Neuronal stem cell (in vitro differentiated cells): ENCODE measurements around the gene ADTRP.
A peak's percentile ranks its signal among the peaks of the same experiment; 100 is the strongest.

Source experiments
- DNase-seq: peaks from one replicate; pipeline ENCODE4 v3.0.0-alpha.2; 2013; ENCODE audit warnings: low spot score
- H2AFZ ChIP-seq: one replicate; pipeline ENCODE4 v1.6.1; 2013; ENCODE audit warnings: mild to moderate bottlenecking, low read length, inconsistent platforms
- H2AK5ac ChIP-seq: 2 replicates; pipeline ENCODE4 v1.6.1; 2013; ENCODE audit warnings: low read depth, mild to moderate bottlenecking, inconsistent platforms, low read length, moderate library complexity, mixed read lengths
- H2BK120ac ChIP-seq: 2 replicates; pipeline ENCODE4 v1.6.1; 2013; ENCODE audit warnings: low read depth, mild to moderate bottlenecking, inconsistent platforms, low read length, moderate library complexity, mixed read lengths
- H2BK12ac ChIP-seq: one replicate; pipeline ENCODE4 v1.6.1; 2013; ENCODE audit warnings: low read length, inconsistent platforms
- H2BK15ac ChIP-seq: 2 replicates; pipeline ENCODE4 v1.6.1; 2013; ENCODE audit warnings: mild to moderate bottlenecking, low read length, inconsistent platforms, mixed read lengths
- H2BK5ac ChIP-seq: one replicate; pipeline ENCODE4 v1.6.1; 2013; ENCODE audit warnings: inconsistent platforms, mild to moderate bottlenecking, low read length, moderate library complexity
- H3K14ac ChIP-seq: one replicate; pipeline ENCODE4 v1.6.1; 2013; ENCODE audit warnings: low read length, inconsistent platforms
- H3K18ac ChIP-seq: 2 replicates; pipeline ENCODE4 v1.6.1; 2013; ENCODE audit warnings: low read length, inconsistent platforms
- H3K23ac ChIP-seq: 2 replicates; pipeline ENCODE4 v1.6.1; 2013; ENCODE audit warnings: low read depth, mild to moderate bottlenecking, mixed read lengths, low read length, inconsistent platforms; ENCODE audit not compliant: poor library complexity
- H3K27ac ChIP-seq: replicated peaks from 3 replicates; pipeline ENCODE4 v1.5.1; 2013; ENCODE audit warnings: low read length, inconsistent platforms
- H3K27me3 ChIP-seq, 3 experiments: 2 replicates each; pipeline ENCODE4 v1.6.1; 2013; ENCODE audit warnings: low read length in 3 of 3, mild to moderate bottlenecking in 2 of 3, inconsistent platforms in 1 of 3, low read depth in 1 of 3, mixed read lengths in 1 of 3, moderate library complexity in 1 of 3; ENCODE audit not compliant: control insufficient read depth in 3 of 3, insufficient read depth in 3 of 3
- H3K36me3 ChIP-seq, 2 donors: replicated peaks in 1 of 2; 2 replicates each; pipeline ENCODE4 v1.6.1; 2013; ENCODE audit warnings: low read length in 2 of 2; ENCODE audit not compliant: control insufficient read depth in 2 of 2, insufficient read depth in 2 of 2
- H3K4ac ChIP-seq: 2 replicates; pipeline ENCODE4 v1.6.1; 2013; ENCODE audit warnings: inconsistent platforms, mild to moderate bottlenecking, low read length, moderate library complexity
- H3K4me1 ChIP-seq, 2 donors: 1 replicate in 1 of 2; 2 replicates in 1 of 2; pipeline ENCODE4 v1.6.1; 2013; ENCODE audit warnings: low read length in 2 of 2, low read depth in 1 of 2; ENCODE audit not compliant: control insufficient read depth in 2 of 2, insufficient read depth in 1 of 2
- H3K4me2 ChIP-seq: one replicate; pipeline ENCODE4 v1.6.1; 2013; ENCODE audit warnings: mild to moderate bottlenecking, low read length, inconsistent platforms; ENCODE audit not compliant: insufficient read depth, poor library complexity, severe bottlenecking
- H3K4me3 ChIP-seq, 2 donors: 2 replicates each; pipeline ENCODE4 v1.5.1; 2013; ENCODE audit warnings: low read length in 2 of 2, mild to moderate bottlenecking in 2 of 2, inconsistent platforms in 1 of 2, moderate library complexity in 1 of 2
- H3K79me1 ChIP-seq: one replicate; pipeline ENCODE4 v1.6.1; 2013; ENCODE audit warnings: low read depth, mild to moderate bottlenecking, inconsistent platforms, low read length, moderate library complexity
- H3K9ac ChIP-seq: one replicate; pipeline ENCODE4 v1.6.1; 2013; ENCODE audit warnings: mild to moderate bottlenecking, low read depth, low read length, inconsistent platforms; ENCODE audit not compliant: poor library complexity
- H3K9me3 ChIP-seq, 2 donors: replicated peaks in 1 of 2; 2 replicates each; pipeline versions ENCODE3 to v1.6.1; 2013; ENCODE audit warnings: low read length in 2 of 2, mild to moderate bottlenecking in 2 of 2, inconsistent platforms in 1 of 2, low read depth in 1 of 2, mixed read lengths in 1 of 2, moderate library complexity in 1 of 2; ENCODE audit not compliant: control insufficient read depth in 2 of 2, insufficient read depth in 1 of 2
- H4K8ac ChIP-seq: one replicate; pipeline ENCODE4 v1.6.1; 2013; ENCODE audit warnings: low read depth, mild to moderate bottlenecking, inconsistent platforms, low read length, moderate library complexity
- H4K91ac ChIP-seq: one replicate; pipeline ENCODE4 v1.6.1; 2013; ENCODE audit warnings: low read length, low read depth, mild to moderate bottlenecking, inconsistent platforms; ENCODE audit not compliant: poor library complexity
- WGBS, 2 donors: extraction: QIAGEN DNeasy Blood & Tissue Kit; methylation state at CpG; one replicate each; pipeline ENCODE4 v1.1.7; 2013; ENCODE audit warnings: missing lambda C conversion rate in 2 of 2, mixed read lengths in 1 of 2; ENCODE audit not compliant: insufficient read length in 2 of 2, insufficient replicate concordance in 1 of 2; ENCODE audit errors: extremely low coverage in 2 of 2; 5-methylcytosine and 5-hydroxymethylcytosine counted together

ADTRP gene

GRCh38 chr6:11766589-11767450 is 11.8 kb downstream of the ADTRP start:
- no peak overlapping the region for H4K8ac ChIP-seq
- H3K27me3 ChIP-seq: no peaks in the 10 kb centered on the region
- H4K91ac ChIP-seq: no peak overlapping the region
- no CpG with 5 or more reads among the region's 8 CpGs for WGBS, 2 donors
- no peak overlapping the region for H3K18ac ChIP-seq
- no peak overlapping the region for H2AK5ac ChIP-seq
- H3K36me3 ChIP-seq: no peaks in the 10 kb centered on the region
- H3K4me2 ChIP-seq: no peak overlapping the region
- H3K79me1 ChIP-seq: no peaks in the 10 kb centered on the region
- no peak overlapping the region for H2BK120ac ChIP-seq
- H2AFZ ChIP-seq: no peak overlapping the region
- no peaks in the 10 kb centered on the region for H3K9me3 ChIP-seq
- no peak overlapping the region for H2BK15ac ChIP-seq
- H3K4me3 ChIP-seq: no peak overlapping the region
- no peak overlapping the region for H3K4ac ChIP-seq
- no peak overlapping the region for H3K23ac ChIP-seq
- H3K9ac ChIP-seq: no peak overlapping the region
- no peak overlapping the region for H3K14ac ChIP-seq
- H3K27ac ChIP-seq: no peak overlapping the region
- peaks cover 7 to 19% of the 10 kb centered on the region in 2 donors for H3K4me1 ChIP-seq
- no peak overlapping the region for H2BK12ac ChIP-seq
- no peak for DNase-seq
- no peak overlapping the region for H2BK5ac ChIP-seq

- Histone ChIP-seq H3K9ac (no peak overlapping the region), H4K8ac (no peak overlapping the region), H3K27me3 (no peaks in the 10 kb centered on the region), H2BK5ac (no peak overlapping the region), H2BK15ac (no peak overlapping the region), H2BK12ac (no peak overlapping the region), H3K79me1 (no peaks in the 10 kb centered on the region), H3K4me2 (no peak overlapping the region), H2AK5ac (no peak overlapping the region), H3K9me3 (no peaks in the 10 kb centered on the region), H3K23ac (no peak overlapping the region), H2BK120ac (no peak overlapping the region), H3K4me3 (no peak overlapping the region), H3K18ac (no peak overlapping the region), H4K91ac (no peak overlapping the region), H3K4me1 (peaks cover 7 to 18% of the 10 kb centered on the region in 2 donors), H3K27ac (no peak overlapping the region), H3K4ac (no peak overlapping the region), H3K36me3 (no peaks in the 10 kb centered on the region), H2AFZ (no peak overlapping the region), H3K14ac (no peak overlapping the region)
- no CpG with 5 or more reads among the region's 2 CpGs for WGBS, 2 donors
- no peak for DNase-seq
Observed at GRCh38 chr6:11766043-11766442, 12.6 kb downstream of the ADTRP start.

GRCh38 chr6:11764250-11764604 is 14.4 kb downstream of the ADTRP start:
- Histone ChIP-seq H3K36me3 (no peaks in the 10 kb centered on the region), H3K27me3 (no peaks in the 10 kb centered on the region), H2BK120ac (no peak overlapping the region), H3K27ac (no peak overlapping the region), H3K4me1 (peaks cover 7 to 10% of the 10 kb centered on the region in 2 donors), H2BK15ac (no peak overlapping the region), H2BK12ac (no peak overlapping the region), H3K23ac (no peak overlapping the region), H3K79me1 (no peaks in the 10 kb centered on the region), H3K4ac (no peak overlapping the region), H4K8ac (no peak overlapping the region), H3K4me3 (no peak overlapping the region), H3K4me2 (no peak overlapping the region), H3K18ac (no peak overlapping the region), H3K9me3 (no peaks in the 10 kb centered on the region), H3K9ac (no peak overlapping the region), H2BK5ac (no peak overlapping the region), H2AFZ (no peak overlapping the region), H2AK5ac (no peak overlapping the region), H4K91ac (no peak overlapping the region), H3K14ac (no peak overlapping the region)
- no CpG with 5 or more reads among the region's 1 CpG for WGBS, 2 donors
- no peak for DNase-seq

GRCh38 chr6:11763460-11764249 is 14.9 kb downstream of the ADTRP start:
- Histone ChIP-seq H3K4ac (no peak overlapping the region), H2BK120ac (no peak overlapping the region), H4K91ac (no peak overlapping the region), H3K79me1 (no peaks in the 10 kb centered on the region), H3K9ac (no peak overlapping the region), H3K4me1 (peaks cover 7 to 10% of the 10 kb centered on the region in 2 donors), H3K36me3 (no peaks in the 10 kb centered on the region), H3K9me3 (no peaks in the 10 kb centered on the region), H4K8ac (no peak overlapping the region), H3K27ac (no peak overlapping the region), H3K18ac (no peak overlapping the region), H2AK5ac (no peak overlapping the region), H3K4me3 (no peak overlapping the region), H3K4me2 (no peak overlapping the region), H3K23ac (no peak overlapping the region), H2BK12ac (no peak overlapping the region), H2BK5ac (no peak overlapping the region), H3K14ac (no peak overlapping the region), H2BK15ac (no peak overlapping the region), H3K27me3 (no peaks in the 10 kb centered on the region), H2AFZ (no peak overlapping the region)
- no CpG with 5 or more reads among the region's 4 CpGs for WGBS, 2 donors
- DNase-seq: peak; percentile 8
